Jurkat, Clone E6-1 (cell line): Measurements from ENCODE around the gene MCAM.
A peak's percentile ranks its signal among the peaks of the same experiment; 100 is the strongest.

Source experiments
- DNase-seq: peaks from one replicate; pipeline ENCODE4 v3.0.0-alpha.2; 2011; ENCODE audit warnings: low read depth, low spot score
- H3K4me3 ChIP-seq: 2 replicates; pipeline ENCODE4 v1.5.1; 2011; ENCODE audit warnings: mild to moderate bottlenecking, low read length, control low read depth, moderate library complexity

Gene MCAM

DNA sequence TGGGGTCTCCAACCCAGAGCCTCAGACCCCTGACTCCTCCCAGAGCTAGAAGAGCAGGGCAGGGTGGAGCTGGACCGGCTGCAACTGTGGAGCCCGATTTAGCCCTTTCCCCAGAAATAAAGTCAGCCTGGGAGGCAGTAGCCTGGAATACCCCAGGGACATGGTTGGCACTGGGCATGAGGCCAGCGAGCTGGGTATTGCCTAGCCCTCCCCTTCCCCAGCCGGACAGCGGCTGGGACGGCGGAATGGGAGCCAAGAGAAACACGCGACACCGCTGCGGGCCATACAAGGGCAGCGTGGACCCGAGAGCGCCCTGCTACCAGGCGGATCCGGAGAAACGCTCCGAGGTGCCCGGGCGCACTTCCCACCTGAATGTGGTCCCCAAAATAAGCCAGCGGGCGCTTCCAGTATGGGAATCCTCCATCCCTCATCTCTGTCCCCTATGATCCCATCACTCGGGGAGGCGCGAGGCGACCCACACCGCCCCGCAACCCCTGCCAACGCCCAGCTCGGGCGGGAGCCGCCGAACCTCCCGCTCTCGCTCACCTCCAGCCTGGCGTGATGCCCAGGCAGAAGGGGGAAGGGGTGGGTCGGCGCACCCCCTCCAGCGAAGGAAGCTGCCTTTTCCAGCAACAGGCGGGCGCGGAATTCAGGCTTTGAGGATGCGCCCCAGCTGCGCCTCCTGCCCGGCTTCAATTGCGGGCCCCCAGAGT is 758 bp downstream of the MCAM start:
- DNase-seq = no peak
- H3K4me3 ChIP-seq = peak overlapping the region; percentile 51

GRCh38 chr11:119315131-119316015 is 1.6 kb downstream of the MCAM start:
- H3K4me3 ChIP-seq = peak overlapping the region; percentile 51
- DNase-seq = peak; percentile 66

DNA sequence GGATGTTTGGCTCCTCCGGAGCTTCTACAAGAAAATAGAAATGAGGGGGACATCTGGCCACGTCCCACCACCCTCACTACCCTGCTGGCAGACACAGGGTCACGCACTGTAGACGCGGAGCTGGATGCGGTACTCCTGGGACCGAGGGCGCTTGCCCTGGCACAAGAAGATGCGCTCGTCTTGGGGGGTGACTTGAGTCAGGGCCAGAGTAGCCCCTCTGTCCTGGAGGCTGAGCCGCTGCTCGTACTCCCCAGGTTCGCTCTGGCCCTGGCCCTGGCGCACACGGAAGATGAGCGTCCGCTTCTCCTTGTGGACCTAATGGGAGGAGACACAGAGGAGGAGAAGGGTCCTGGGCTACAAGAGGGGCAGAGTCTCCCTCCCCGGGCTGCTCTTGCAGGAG is 2.2 kb downstream of the MCAM start:
- DNase-seq = no peak
- peak overlapping the region; percentile 51 for H3K4me3 ChIP-seq

DNA sequence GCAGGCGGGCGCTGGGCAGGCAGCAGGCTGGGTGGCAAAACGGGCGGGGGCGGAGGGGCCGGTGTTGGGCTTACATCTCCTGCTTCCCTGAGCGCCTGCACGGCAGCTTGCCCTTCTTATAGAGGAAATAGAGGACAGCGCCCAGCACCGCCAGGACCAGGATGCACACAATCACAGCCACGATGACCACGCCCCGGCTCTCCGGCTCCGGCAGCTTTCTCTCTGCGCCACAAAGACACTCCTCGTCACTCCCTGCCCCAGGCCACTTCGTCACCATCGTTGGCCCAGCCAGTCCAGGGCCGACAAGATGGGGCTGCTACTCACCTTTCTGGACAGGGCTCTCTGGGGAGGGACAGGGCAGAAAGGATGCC is 6.3 kb downstream of the MCAM start:
- DNase-seq = no peak
- no peak overlapping the region for H3K4me3 ChIP-seq

DNA sequence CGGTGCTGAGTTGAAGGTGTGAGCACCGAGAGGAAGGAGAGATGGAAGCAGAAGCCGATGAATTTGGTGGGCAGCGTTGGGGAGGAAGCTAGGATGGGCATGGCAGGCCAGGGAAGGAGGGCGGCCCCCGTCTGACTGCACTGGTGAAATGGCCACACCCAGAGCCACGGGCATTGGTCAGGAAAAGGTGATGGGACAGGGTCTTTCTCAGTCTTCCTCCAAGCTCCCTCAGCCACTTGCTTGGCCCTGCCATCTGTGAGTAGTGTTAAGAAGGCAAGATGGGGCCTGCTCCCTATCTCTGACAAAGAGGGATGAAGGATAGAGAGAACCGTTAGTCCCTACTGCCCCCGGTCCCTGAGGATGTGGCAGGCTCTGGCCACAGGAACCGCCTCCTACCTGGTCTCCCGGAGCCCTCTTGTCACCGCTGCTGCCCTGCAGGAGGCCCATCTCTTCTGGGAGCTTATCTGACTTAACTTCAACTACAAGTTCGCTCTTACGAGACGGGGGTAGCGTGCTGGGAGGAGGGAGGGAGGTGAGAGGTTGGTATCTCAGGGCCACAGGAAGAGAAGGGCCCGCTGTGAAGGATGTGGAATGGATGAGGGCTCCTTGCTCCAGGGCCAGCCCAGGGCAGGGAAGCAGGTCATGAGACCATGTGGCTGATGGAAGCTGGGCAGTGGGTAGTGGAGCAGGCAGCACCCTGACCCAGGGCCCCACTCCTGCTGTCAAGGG is 6.8 kb downstream of the MCAM start:
- DNase-seq = no peak

DNA sequence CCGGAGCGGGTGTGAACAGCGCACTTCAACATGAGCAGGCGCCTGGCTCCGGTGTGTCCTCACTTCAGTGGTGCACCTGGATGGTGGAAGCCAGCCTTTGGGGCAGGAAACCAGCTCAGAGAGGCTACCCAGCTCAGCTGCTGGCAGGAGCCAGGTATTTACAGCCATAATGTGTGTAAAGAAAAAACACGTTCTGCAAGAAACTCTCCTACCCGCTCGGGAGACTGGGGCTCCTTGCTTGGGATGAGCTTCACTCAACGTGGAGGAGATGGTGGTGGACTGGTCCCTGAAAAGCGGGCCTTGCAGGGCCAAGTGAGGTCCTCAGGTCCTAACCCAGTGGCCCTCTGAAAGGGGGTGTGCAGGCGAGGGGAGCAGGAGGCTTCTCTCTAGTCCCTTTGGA is 7.5 kb downstream of the MCAM start:
- DNase-seq = no peak
- no peak overlapping the region for H3K4me3 ChIP-seq

More for the DNA sequence above, 6.8 kb downstream of the MCAM start:
- H3K4me3 ChIP-seq = no peak overlapping the region

DNA sequence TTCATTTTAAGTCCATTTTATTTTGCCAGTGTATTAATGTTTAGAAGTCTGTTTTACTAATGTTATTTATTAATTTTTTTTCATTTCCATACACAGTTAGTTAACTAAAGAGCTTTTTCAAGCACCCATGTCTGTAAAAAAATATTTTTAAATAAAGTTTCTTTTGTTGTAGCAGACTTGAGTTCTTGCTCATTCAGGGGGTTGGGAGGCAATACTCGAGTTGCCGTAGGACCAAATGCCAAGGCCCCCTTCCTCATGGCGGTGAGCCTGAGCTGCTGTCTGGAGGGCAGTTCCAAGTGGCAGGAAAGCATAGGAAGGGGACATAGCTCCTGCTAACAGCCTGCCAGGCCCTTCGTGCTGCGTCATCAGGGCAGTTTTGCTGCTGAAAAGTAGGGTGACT is 9.0 kb downstream of the MCAM start:
- no peak for DNase-seq

GRCh38 chr11:119307219-119307618 is 9.7 kb downstream of the MCAM start:
- DNase-seq = no peak
- H3K4me3 ChIP-seq = no peak overlapping the region

More for the DNA sequence above, 9.0 kb downstream of the MCAM start:
- no peak overlapping the region for H3K4me3 ChIP-seq

GRCh38 chr11:119306373-119306890 is 10.5 kb downstream of the MCAM start:
- peak; percentile 59 for DNase-seq
- H3K4me3 ChIP-seq = no peak overlapping the region; the same call in 1 of the 2 replicates

DNA sequence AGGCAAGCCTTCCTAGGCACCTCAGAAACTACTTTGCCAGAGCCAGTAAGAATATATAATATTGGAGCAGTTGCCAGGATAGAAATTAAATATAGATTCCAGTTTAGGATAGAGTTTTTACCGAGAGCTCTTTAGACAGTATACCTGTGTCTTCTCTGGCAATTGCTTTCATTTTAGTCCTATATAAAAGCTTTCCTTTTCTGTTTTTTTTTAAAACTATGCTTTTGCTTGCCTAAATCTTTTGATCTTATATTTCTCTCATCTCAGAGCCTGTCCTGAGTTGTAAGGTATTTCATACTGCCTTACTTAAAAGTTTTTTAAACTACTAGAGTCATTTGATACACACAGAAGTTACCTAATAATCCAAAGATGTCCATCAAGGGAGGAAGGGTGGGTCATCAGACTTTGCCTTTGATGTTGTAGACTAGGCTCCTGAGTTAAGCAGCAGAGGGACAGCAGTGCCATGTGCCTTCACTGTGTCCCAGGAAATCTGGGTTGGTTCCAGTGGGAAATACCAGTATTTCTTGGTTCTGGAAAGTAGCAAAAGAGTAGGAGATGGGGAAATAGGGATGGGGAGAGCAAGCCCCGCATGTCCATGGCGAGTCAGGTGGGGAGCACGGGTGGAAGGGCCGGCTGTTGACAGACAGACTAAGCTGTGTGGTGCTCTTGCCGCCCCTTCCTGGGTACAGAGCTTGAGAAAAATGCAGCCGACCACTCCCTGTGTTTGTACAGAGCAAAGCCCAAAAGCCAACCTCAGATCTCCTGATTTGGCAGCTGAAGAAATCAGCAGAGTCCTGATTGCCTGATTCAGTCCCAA is 11.2 kb downstream of the MCAM start:
- H3K4me3 ChIP-seq = no peak overlapping the region
- DNase-seq = no peak

GRCh38 chr11:119303227-119303718 is 13.7 kb downstream of the MCAM start:
- no peak overlapping the region for H3K4me3 ChIP-seq
- no peak for DNase-seq

DNA sequence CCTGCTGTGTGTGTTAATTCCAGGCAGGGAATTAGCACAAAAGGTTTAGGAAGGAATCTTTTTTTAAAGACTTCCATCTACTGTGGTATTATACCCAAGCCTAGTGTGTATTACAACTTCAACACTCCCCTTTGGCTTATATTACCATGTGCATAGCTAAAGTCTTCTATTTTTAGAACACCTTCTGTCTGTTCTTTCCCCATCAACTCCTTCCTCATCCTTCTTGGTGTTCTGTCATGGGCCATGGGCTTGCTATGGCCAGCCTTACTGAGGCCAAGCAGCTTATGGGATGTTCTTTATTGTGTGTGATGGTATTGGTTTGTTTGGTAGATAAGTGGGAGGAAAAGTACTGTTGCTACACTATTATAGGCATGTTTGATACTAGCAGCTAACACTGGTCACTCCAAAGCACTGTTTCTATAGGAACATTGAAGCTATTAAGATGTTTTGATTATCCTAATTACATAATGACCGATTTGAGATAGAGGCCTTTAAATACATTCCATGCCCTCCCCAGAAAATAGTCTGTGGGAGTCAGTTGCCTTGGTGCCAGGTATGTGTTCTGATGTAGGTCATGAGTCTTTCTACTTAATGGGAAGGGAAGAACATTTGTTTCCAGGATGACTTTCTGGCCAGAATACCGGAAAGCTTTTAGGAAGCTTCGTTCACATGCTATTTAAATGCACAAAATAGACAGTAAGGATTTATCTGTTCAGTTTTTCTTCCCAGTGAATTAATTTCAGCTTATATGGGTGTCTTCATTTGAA is 16.5 kb downstream of the MCAM start:
- DNase-seq = no peak
- no peak overlapping the region for H3K4me3 ChIP-seq

DNA sequence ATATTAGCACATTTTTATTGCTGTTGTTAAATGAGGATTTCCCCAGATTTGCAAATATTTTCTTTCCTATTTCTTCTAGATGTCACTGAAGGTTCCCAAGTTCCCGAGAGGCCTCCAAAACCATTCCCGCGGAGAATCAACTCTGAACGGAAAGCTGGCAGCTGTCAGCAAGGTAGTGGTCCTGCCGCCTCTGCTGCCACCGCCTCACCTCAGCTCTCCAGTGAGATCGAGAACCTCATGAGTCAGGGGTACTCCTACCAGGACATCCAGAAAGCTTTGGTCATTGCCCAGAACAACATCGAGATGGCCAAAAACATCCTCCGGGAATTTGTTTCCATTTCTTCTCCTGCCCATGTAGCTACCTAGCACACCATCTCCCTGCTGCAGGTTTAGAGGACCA is 17.5 kb downstream of the MCAM start:
- no peak for DNase-seq
- no peak overlapping the region for H3K4me3 ChIP-seq

GRCh38 chr11:119298726-119299125 is 18.2 kb downstream of the MCAM start:
- H3K4me3 ChIP-seq = no peak overlapping the region
- no peak for DNase-seq

GRCh38 chr11:119297938-119298337 is 19.0 kb downstream of the MCAM start:
- no peak overlapping the region for H3K4me3 ChIP-seq
- DNase-seq = no peak

DNA sequence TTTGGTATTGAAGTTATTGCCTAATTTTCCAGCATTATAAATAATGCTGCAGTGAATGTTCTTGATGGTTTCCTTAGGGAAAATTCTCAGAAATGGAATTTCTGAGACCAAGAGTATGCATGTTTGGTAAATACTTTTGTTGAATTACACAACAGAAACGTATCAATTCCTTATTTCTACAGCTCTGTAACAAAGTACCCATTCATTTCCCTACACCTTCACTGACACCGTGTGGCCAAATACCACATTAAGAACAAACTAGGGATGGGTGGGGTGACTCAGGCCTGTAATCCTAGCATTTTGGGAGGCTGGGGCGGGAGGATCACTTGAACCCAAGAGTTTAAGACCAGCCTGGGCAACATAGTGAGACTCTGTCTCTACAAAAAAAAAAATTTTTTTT is 21.8 kb downstream of the MCAM start:
- DNase-seq = no peak
- H3K4me3 ChIP-seq = no peak overlapping the region

- DNase-seq = no peak
- no peak overlapping the region for H3K4me3 ChIP-seq
Observed at GRCh38 chr11:119293461-119293860, 23.5 kb downstream of the MCAM start.

DNA sequence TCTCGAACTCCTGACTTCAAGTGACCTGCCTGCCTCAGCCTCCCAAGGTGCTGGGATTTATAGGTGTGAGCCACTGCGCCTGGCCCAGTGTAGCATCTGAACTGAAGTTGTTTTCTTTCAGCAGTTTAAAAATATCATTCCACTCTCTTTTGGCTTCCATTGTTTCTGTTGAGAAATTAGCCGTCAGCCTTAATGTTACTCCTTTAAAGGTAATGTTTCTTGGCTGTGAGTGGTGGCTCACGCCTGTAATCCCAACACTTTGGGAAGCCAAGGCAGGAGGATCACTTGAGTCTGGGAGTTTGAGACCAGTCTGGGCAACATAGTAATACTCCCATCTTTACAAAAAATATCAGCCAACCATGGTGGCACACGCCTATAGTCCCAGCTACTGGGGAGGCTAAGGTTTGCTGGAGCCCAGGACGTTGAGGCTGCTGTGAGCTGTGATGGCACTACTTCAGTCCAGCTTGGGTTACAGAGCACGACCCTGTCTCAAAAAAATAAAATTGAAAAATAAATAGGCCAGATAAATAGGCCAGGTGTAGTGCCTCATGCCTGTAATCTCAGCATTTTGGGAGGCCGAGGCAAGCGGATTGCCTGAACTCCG is 25.9 kb downstream of the MCAM start:
- no peak for DNase-seq
- no peak overlapping the region for H3K4me3 ChIP-seq
